Activated CD4-positive, alpha-beta T cell treated with anti-CD3 and anti-CD28 coated beads, Interleukin-10, Interleukin-2, amounts not matched to agents 100 ng/mL and 50 ng/mL, durations not matched to agents 16 hours and 8 hours (primary cell): ENCODE data around the gene CABP1.
"Not testable (repeated sequence)": the region's sequence is repeated elsewhere in the genome, so short reads cannot be mapped to it uniquely, and the experiment has no call there.

Experiments used
- DNase-seq: peaks from one replicate; pipeline ENCODE4 v3.0.0-alpha.2; 2020

CABP1 gene

GRCh38 chr12:120668868-120669840 is 28.7 kb downstream of the CABP1 start:
- no peak for DNase-seq

- DNase-seq = not testable (repeated sequence)
Observed at GRCh38 chr12:120670237-120670636, 29.8 kb downstream of the CABP1 start.

GRCh38 chr12:120670667-120671066 is 30.2 kb downstream of the CABP1 start:
- no peak for DNase-seq

- no peak for DNase-seq
Observed at GRCh38 chr12:120674097-120674636, 33.7 kb downstream of the CABP1 start.

GRCh38 chr12:120677765-120678473 is 37.5 kb downstream of the CABP1 start:
- DNase-seq = peak; percentile 79

- peak; percentile 36 for DNase-seq
Observed at GRCh38 chr12:120678572-120678971, 38.1 kb downstream of the CABP1 start.

GRCh38 chr12:120680165-120680738 is 39.8 kb downstream of the CABP1 start:
- DNase-seq = no peak

GRCh38 chr12:120684523-120684932 is 44.1 kb downstream of the CABP1 start:
- peak; percentile 80 for DNase-seq

GRCh38 chr12:120685522-120685921 is 45.1 kb downstream of the CABP1 start:
- no peak for DNase-seq

- DNase-seq = peak; percentile 99
Observed at GRCh38 chr12:120686151-120686689, 45.8 kb downstream of the CABP1 start.

- peak; percentile 99 for DNase-seq
Observed at GRCh38 chr12:120686690-120687577, 46.5 kb downstream of the CABP1 start, which contains the start of gene MLEC. TSS of gene MLEC (plus strand) at chr12:120687149. CDS start at chr12:120687297, 148 bp downstream.

GRCh38 chr12:120687578-120688289 is 47.3 kb downstream of the CABP1 start:
- peak; percentile 49 for DNase-seq

GRCh38 chr12:120688527-120689071 is 48.2 kb downstream of the CABP1 start:
- no peak for DNase-seq

- DNase-seq = no peak
Observed at GRCh38 chr12:120689397-120690082, 49.1 kb downstream of the CABP1 start.

GRCh38 chr12:120690083-120690450 is 49.6 kb downstream of the CABP1 start:
- no peak for DNase-seq

- no peak for DNase-seq
Observed at GRCh38 chr12:120690978-120691377, 50.6 kb downstream of the CABP1 start.

- DNase-seq = no peak
Observed at GRCh38 chr12:120692524-120693033, 52.2 kb downstream of the CABP1 start.

- no peak for DNase-seq
Observed at GRCh38 chr12:120693848-120694247, 53.4 kb downstream of the CABP1 start.

GRCh38 chr12:120696626-120697025 is 56.2 kb downstream of the CABP1 start:
- no peak for DNase-seq

GRCh38 chr12:120697344-120697743 is 56.9 kb downstream of the CABP1 start:
- no peak for DNase-seq
